IPS-NIHi11 (cell line): ENCODE results near the gene AGTR1.
"Not testable (repeated sequence)": the region's sequence is repeated elsewhere in the genome, so short reads cannot be mapped to it uniquely, and the experiment has no call there.

Experiments used
- DNase-seq: peaks from one replicate; pipeline ENCODE4 v3.0.0; 2012; ENCODE audit warnings: mixed read lengths, low spot score

The AGTR1 gene

DNA sequence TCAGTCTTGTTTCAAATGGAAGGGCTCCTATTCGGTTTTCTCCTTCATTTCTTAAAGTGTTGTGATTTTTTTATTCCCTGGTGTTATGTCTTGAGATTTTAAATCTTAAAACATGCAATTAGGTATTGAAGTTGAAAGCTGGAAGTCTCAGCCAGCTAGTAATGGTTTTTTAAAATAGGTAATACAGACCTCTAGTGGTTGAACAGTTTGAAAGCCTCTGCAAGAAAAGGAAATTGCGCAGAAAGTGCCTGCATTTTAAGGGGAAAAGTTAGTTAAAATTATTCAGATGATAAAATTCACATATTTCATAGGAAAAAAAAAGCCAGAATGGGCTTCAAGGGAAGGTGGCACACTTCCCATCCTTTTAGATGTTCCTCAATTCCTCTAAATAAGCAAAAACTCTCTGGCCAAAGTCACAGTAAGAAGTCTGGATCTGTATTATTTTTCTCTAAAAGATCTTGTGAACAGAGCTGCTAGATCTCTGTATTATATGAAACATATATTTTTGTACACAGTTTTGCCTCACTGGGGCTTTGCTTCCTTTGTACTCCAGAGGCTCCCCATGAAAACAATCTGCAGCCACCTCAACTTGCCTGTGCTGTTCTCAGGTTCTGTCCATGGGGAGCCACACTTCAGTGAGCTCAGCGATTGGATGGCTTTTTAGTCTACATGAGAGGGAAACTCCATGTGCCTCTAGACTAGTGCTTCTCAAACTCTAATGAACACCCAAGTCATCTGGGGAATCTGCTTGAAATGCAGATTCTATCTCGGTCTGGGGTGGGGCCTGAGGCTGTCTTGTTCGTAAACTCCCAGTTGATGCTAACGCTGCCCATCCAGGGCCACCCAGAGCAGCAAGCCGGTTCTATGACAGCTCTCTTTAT, 21.5 kb downstream of the AGTR1 start:
- peak; percentile 27 for DNase-seq

- no peak for DNase-seq
These were observed 23.2 kb downstream of the AGTR1 start for GRCh38 chr3:148720873-148721272.

DNA sequence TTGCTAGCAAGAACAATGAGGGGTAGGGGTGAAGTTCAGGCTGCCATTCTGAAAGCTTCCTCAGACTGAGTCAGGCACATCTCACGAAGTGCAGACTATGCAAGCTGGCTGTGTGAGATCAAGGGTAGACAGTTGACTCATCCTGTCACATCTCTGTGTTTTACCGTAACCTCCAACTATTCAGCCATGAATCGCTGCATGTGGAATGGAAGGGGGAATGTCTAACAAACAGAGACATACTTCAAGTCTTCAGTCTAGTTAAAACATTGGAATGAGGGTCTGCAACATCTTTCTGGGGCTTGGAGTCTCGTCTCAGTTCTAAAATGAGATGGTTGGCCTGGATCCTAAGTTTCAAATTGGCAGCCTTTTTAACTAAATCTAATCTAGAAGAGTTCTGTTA, 25.9 kb downstream of the AGTR1 start:
- no peak for DNase-seq

DNA sequence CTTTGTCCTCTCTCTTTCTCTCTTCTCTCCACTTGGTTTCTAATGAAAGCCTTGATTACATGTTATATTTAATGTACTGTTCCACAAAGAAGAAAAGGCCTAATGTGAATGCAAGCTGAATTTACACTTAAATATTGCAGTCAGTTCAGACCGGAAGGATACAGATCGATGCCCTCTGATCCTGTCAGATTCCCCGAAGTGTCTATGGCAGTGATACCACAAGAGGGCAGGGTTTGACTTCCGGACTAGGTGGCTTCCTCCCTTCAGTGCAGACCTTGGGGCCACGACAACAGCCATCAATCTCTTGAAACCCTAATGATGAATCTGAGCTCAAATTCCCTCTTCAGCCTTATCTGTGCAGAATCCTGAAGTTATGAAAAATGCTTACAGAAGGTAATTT, 29.5 kb downstream of the AGTR1 start:
- peak; percentile 43 for DNase-seq

- no peak for DNase-seq
These were observed 31.1 kb downstream of the AGTR1 start for GRCh38 chr3:148728753-148729152.

- DNase-seq = no peak
These were observed 31.9 kb downstream of the AGTR1 start for GRCh38 chr3:148729476-148730055.

DNA sequence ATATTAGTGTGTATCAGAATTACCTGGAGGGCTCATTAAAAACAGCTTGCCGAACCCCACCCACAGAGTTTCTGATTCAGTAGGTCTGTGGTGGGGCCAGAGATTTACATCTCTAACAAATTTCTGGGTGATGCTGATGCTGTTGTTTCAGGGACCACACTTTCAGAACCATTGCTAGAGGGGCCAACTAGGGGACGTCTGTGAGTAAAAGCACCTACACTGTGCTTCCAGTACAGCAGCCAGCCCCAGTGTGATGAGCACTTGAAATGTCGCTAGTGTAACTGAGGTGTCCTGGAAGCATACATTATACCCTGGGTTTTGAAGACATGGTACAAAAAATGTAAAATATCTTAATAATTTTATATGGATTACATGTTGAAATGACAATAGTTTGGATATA, 33.0 kb downstream of the AGTR1 start:
- DNase-seq = no peak

- DNase-seq = no peak
These were observed 37.9 kb downstream of the AGTR1 start for GRCh38 chr3:148735597-148735996.

- no peak for DNase-seq
These were observed 38.4 kb downstream of the AGTR1 start for GRCh38 chr3:148736086-148736485.

DNA sequence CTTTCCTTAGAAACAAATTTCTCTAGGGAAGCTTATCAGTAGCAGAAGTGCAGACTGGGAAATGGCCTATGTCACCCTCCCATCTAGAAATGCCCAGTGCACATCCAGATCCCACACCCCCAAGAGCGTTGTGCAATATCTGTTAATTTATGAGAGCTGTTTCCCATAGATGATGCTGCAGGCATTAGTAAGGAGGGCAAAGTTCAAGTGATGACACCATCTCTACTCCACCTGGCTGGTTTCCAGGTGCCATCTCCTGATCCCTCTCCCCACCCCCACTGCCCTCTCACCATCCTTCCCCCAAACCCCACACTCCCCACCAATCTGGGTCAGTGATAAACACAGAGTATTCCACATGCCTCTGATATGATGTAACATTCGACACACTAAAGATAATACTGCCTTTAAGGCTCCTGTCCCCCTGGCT, 39.4 kb downstream of the AGTR1 start:
- no peak for DNase-seq

- DNase-seq = no peak
These were observed 42.0 kb downstream of the AGTR1 start for GRCh38 chr3:148739720-148740119.

DNA sequence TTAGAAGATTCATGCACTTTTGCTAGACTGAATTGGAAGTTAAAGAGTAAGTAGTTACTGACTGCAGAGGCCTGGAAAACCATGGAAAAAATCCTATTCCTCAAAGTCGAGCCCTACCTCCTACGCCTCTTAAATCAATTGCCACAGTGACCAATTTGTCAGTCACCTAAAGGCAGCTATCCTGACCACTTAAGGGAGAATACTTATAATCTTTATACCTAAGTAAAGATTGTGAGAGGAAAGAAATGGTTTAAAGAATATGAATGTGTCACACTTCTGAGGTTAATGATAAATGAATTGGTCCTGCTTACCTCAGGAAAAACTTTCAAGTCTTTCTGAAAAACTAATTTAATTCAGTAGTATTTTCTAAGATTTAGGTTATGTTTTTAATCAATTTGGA, 42.6 kb downstream of the AGTR1 start:
- DNase-seq = no peak

DNA sequence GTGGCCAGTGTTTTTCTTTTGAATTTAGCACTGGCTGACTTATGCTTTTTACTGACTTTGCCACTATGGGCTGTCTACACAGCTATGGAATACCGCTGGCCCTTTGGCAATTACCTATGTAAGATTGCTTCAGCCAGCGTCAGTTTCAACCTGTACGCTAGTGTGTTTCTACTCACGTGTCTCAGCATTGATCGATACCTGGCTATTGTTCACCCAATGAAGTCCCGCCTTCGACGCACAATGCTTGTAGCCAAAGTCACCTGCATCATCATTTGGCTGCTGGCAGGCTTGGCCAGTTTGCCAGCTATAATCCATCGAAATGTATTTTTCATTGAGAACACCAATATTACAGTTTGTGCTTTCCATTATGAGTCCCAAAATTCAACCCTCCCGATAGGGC, 43.5 kb downstream of the AGTR1 start:
- DNase-seq = no peak

DNA sequence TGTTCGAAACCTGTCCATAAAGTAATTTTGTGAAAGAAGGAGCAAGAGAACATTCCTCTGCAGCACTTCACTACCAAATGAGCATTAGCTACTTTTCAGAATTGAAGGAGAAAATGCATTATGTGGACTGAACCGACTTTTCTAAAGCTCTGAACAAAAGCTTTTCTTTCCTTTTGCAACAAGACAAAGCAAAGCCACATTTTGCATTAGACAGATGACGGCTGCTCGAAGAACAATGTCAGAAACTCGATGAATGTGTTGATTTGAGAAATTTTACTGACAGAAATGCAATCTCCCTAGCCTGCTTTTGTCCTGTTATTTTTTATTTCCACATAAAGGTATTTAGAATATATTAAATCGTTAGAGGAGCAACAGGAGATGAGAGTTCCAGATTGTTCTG, 44.4 kb downstream of the AGTR1 start:
- no peak for DNase-seq

- no peak for DNase-seq
These were observed 48.4 kb downstream of the AGTR1 start for GRCh38 chr3:148746053-148746452.

GRCh38 chr3:148748283-148748682, 50.6 kb downstream of the AGTR1 start:
- DNase-seq = no peak

GRCh38 chr3:148750296-148750695, 52.6 kb downstream of the AGTR1 start:
- no peak for DNase-seq

DNA sequence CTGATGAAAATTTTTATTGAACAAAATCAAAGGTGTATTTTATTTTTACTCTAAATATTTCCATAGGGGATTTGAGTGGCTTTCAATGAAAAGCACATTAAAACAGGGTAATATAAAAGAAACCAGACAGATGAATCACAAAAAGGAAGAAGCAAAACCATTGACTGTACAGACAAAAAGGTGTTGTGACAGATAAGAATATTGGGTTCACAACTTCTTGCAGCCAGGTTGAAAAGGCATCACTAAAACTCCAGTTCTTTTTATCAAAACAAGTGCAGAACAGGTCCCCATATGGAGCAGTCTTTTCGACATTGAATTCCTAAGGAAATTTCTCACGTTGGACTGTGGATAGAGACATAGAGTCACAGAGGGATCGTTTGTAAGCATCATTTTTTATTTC, 53.8 kb downstream of the AGTR1 start:
- DNase-seq = no peak

DNA sequence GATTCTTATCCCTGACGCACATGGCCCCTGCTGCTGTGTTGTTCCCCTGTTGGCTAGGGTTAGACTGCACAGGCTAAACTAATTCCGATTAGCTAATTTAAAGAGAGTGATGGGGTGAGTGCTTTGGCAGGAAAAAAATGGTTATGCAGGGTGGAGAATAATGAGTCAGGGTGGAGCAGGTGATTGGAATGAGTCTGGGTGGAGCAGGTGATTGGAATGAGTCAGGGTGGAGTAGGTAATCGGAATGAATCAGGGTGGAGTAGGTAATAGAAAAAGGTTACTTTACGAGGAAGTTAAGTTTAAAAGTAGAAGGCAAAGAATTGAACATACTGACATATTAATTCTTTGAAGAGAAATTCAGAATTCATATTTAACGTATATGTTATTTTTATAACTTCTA, 55.7 kb downstream of the AGTR1 start:
- not testable (repeated sequence) for DNase-seq

DNA sequence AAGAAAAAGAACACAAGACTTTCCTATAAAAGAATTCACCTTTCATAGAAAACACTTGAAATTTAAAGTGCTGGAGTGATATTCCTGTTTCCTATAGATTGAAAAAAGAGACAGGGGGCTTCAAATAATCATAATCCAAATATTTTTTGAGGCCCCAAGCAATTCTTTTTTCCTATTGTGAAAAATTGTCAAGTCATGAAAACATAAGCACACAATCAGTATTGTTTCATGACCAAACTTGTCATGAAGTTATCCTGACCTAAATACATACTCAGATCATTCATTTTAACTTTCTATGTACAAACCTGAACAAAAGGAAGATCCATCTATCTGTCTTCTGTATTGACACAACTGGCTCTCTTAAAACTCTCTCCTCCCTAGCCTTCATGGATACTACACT, 57.9 kb downstream of the AGTR1 start:
- no peak for DNase-seq

- no peak for DNase-seq
These were observed 58.6 kb downstream of the AGTR1 start for GRCh38 chr3:148756311-148756710.

GRCh38 chr3:148757238-148758215, 59.8 kb downstream of the AGTR1 start:
- DNase-seq = no peak
